Measurements from ENCODE around the gene LEMD2. TPM values are rescaled to one million over a fixed set of nuclear protein-coding genes. Genes with fewer than 3 reads are reported as not detected.

The LEMD2 gene
- total RNA-seq, 4 donors from 2014 or later, result 50.0 to 76.6 (median 64.6) TPM

DNA sequence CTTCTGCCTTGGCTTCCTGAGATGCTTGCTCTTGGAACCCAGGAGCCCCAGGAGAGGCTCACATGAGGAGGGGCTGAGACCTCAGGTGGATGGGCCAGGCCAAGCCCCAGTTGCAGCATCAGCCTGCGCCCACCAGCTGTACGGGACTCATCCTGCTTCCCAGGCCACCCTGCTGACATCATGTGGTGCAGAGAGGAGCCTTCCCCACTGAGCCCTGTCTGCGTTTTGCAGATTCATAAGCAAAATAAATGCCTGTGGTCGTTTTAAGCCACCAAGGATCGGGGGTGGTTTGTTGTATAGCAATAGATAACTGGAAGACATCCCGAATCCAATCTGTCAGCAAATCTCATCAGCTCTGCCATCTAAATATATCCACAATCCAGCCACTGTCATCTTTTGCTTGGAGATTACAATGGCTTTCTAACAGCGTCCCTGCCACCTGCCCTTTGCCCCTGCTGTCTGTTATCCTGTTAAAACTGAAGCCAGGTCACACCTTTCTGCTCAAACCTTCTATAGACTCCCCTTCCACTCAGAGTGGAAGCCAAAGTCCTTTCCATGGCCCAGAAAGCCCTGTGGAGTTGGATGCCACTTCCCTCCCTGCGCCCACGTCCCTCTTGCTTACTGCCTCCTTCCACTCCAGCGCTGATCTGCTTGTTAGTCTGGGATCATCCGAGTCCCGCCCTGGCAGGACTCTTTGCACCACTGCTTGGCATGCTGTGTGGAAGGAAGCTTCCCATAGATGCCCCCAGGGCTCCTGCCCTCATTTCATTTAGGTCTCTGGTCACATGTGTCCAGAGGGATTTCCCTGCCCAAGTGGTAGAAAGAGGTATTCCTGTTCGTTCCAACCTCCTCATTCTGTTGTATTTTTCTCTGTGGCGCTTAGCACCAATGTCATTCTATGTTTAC, 38.9 kb upstream of the LEMD2 start:
- DNase-seq, result no peak
- H3K4me3 ChIP-seq (replicated peaks in 1 of 3), result no peak overlapping the region
- no peak overlapping the region for H3K27ac ChIP-seq
- 79 to 83% methylated on average over 14 of the region's 14 CpGs for WGBS, 2 donors
- H3K4me1 ChIP-seq, result peaks cover 17 to 43% of the 10 kb centered on the region in 2 donors
- H3K36me3 ChIP-seq, result no peaks in the 10 kb centered on the region
- no peaks in the 10 kb centered on the region for H3K9me3 ChIP-seq
- H3K27me3 ChIP-seq, result no peaks in the 10 kb centered on the region
- intact Hi-C loops (cut with DNase I), result loop anchor here (10.0 kb wide), 1 partner anchor 53 kb away; no protein-coding TSS in a partner anchor
- TF ChIP-seq, protein P1, sequence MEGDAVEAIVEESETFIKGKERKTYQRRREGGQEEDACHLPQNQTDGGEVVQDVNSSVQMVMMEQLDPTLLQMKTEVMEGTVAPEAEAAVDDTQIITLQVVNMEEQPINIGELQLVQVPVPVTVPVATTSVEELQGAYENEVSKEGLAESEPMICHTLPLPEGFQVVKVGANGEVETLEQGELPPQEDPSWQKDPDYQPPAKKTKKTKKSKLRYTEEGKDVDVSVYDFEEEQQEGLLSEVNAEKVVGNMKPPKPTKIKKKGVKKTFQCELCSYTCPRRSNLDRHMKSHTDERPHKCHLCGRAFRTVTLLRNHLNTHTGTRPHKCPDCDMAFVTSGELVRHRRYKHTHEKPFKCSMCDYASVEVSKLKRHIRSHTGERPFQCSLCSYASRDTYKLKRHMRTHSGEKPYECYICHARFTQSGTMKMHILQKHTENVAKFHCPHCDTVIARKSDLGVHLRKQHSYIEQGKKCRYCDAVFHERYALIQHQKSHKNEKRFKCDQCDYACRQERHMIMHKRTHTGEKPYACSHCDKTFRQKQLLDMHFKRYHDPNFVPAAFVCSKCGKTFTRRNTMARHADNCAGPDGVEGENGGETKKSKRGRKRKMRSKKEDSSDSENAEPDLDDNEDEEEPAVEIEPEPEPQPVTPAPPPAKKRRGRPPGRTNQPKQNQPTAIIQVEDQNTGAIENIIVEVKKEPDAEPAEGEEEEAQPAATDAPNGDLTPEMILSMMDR (IDR thresholded peaks at IDR 0.05), result no peak
- no peak for TF ChIP-seq POLR2A (IDR thresholded peaks at IDR 0.05)

DNA sequence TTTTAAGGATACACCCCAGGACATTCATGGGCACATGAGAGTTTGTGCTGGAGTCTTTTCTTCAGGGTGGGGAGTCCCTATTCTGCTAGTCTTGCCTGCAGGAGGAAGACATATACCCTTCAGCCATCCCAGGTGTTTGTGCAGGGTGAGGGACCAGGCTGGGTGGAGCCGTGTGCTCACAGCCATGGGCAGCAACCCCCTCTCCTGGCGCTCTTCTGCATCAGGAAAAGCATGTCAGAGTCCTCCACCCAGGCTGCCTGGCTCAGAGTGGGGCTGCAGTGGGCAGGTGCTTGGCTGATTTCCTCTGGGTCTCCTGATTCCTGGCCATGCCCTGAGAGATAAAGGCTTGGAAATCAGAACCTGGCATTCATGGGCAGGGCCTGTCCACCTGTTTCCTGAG, 37.6 kb upstream of the LEMD2 start:
- Histone ChIP-seq H3K27me3 (no peaks in the 10 kb centered on the region), H3K27ac (no peak overlapping the region), H3K4me3 (replicated peaks in 1 of 3) (no peak overlapping the region), H3K4me1 (peaks cover 17 to 46% of the 10 kb centered on the region in 2 donors), H3K36me3 (no peaks in the 10 kb centered on the region), H3K9me3 (no peaks in the 10 kb centered on the region)
- DNase-seq, result peak in 1 of 2 donors; percentile 18
- TF ChIP-seq POLR2A (IDR thresholded peaks at IDR 0.05), result no peak
- TF ChIP-seq, protein P1 (IDR thresholded peaks at IDR 0.05), result no peak
- intact Hi-C loops (cut with DNase I), result loop anchor here (10.0 kb wide), 1 partner anchor 52 kb away; no protein-coding TSS in a partner anchor
- WGBS, 2 donors, result 35 to 57% methylated on average over 2 of the region's 2 CpGs

DNA sequence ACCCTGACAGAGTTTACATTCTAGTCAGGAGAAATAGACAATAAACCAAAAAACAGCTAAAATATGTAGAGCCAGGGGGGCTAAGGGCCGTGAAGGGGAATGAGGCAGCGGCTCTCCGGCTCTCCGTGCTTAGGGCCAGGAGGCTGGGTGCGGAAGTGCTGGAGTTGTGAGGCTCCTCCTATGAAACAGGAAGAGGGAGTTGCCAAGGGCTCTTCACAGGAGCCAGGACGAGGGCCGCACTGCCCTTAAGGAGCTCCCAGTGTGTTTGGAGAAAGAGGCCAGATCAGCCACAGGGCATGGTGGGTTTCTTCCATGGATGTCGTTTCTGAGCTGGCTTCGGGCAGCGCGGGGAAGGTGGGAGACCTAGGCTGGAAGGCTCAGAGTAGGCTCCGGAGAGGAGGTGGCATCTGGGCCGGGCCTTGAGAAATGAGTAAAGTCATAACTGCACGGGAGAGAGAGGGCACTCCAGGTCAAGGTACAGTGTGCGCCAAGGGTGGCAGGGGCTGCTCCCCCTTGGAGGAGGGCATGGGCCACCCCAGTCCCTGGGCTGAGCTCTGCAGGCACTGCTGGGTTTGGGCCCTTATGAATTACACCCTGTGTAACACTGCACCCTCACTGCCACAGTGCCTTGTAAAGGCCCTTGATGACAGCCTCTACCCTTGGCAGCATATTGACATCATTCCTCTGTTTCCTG, 35.7 kb upstream of the LEMD2 start:
- intact Hi-C loops (cut with DNase I), result loop anchor here (10.0 kb wide), 1 partner anchor 50 kb away; no protein-coding TSS in a partner anchor
- no peaks in the 10 kb centered on the region for H3K27me3 ChIP-seq
- 39% methylated on average over 15 of the region's 15 CpGs for WGBS, 2 donors
- peaks cover 17 to 40% of the 10 kb centered on the region in 2 donors for H3K4me1 ChIP-seq
- peak in 1 of 2 donors; percentile 42 for TF ChIP-seq POLR2A (IDR thresholded peaks at IDR 0.05)
- TF ChIP-seq, protein P1 (IDR thresholded peaks at IDR 0.05), result peak in 1 of 6 experiments; percentile 4
- no peaks in the 10 kb centered on the region for H3K9me3 ChIP-seq
- H3K27ac ChIP-seq, result peak overlapping the region; percentile 24 to 79 (median 73)
- no peaks in the 10 kb centered on the region for H3K36me3 ChIP-seq
- peak; percentile 80 to 85 for DNase-seq
- no peak overlapping the region for H3K4me3 ChIP-seq (replicated peaks in 1 of 3)

DNA sequence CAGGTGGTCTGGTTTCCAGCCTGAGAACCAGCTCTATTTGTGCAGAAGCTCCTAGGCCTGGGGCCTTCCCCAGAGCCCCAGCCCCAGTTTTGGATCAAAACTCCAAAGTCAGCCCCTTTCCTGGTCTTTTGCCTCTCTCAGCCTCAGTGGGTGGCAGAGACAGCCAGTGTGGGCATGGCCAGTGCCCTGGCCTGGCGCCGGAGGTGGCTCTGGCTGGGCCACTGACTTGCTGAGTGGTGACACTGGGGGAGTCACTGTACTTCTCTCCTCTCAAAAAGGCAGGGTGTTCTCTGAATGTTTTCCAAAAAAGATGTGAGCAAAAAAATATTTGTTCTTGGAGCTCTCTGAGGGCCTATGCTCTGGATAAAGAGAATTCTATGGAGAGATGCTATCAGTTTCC, 34.9 kb upstream of the LEMD2 start:
- H3K27ac ChIP-seq, result peak overlapping the region; percentile 24 to 79 (median 73)
- no peak overlapping the region for H3K4me3 ChIP-seq (replicated peaks in 1 of 3)
- DNase-seq, result peak; percentile 73 to 79
- TF ChIP-seq, protein P1 (IDR thresholded peaks at IDR 0.05), result no peak
- no peak for TF ChIP-seq POLR2A (IDR thresholded peaks at IDR 0.05)
- no peaks in the 10 kb centered on the region for H3K27me3 ChIP-seq
- peaks cover 17 to 41% of the 10 kb centered on the region in 2 donors for H3K4me1 ChIP-seq
- no peaks in the 10 kb centered on the region for H3K9me3 ChIP-seq
- intact Hi-C loops (cut with DNase I), result loop anchor here (10.0 kb wide), 1 partner anchor 49 kb away; no protein-coding TSS in a partner anchor
- H3K36me3 ChIP-seq, result no peaks in the 10 kb centered on the region
- WGBS, 2 donors, result 22 to 26% methylated on average over 2 of the region's 2 CpGs

Measured in thyroid gland (tissue), 4 donors.